Stimulated activated naive B cell treated with anti-CD40 and anti-IgM and Interleukin-4, amounts not matched to agents 10 μg/mL and 1 μg/mL and 100 μg/mL, for 72 hours (primary cell): ENCODE data around the gene CHPF2.

ENCODE experiments used
- ATAC-seq, 2 donors: fragments of 150-1000 bp; cut with Tn5 transposase; replicated peaks; 2 replicates each; pipeline ENCODE4 v1.10.0; 2021; ENCODE audit warnings: moderate library complexity in 1 of 2
- DNase-seq: peaks from one replicate; pipeline ENCODE4 v3.0.0; 2021
- H3K27ac Mint-ChIP-seq: one replicate; pipeline ENCODE4 v1.8.0; 2022; ENCODE audit warnings: mild to moderate bottlenecking, mixed read lengths
- H3K27me3 Mint-ChIP-seq, 2 donors: one replicate each; pipeline ENCODE4 v1.8.0; 2022; ENCODE audit warnings: mixed read lengths in 2 of 2
- H3K36me3 Mint-ChIP-seq, 2 donors: one replicate each; pipeline ENCODE4 v1.8.0; 2022; ENCODE audit warnings: mixed read lengths in 2 of 2, mild to moderate bottlenecking in 1 of 2
- H3K4me1 Mint-ChIP-seq, 2 donors: one replicate each; pipeline ENCODE4 v1.8.0; 2022; ENCODE audit warnings: mixed read lengths in 2 of 2, mild to moderate bottlenecking in 1 of 2
- H3K4me3 Mint-ChIP-seq, 2 donors: one replicate each; pipeline ENCODE4 v1.8.0; 2022; ENCODE audit warnings: mild to moderate bottlenecking in 2 of 2, mixed read lengths in 2 of 2, moderate library complexity in 1 of 2
- H3K9me3 Mint-ChIP-seq, 2 donors: one replicate each; pipeline ENCODE4 v1.8.0; 2022; ENCODE audit warnings: mixed read lengths in 2 of 2, mild to moderate bottlenecking in 1 of 2

The CHPF2 gene, protein sequence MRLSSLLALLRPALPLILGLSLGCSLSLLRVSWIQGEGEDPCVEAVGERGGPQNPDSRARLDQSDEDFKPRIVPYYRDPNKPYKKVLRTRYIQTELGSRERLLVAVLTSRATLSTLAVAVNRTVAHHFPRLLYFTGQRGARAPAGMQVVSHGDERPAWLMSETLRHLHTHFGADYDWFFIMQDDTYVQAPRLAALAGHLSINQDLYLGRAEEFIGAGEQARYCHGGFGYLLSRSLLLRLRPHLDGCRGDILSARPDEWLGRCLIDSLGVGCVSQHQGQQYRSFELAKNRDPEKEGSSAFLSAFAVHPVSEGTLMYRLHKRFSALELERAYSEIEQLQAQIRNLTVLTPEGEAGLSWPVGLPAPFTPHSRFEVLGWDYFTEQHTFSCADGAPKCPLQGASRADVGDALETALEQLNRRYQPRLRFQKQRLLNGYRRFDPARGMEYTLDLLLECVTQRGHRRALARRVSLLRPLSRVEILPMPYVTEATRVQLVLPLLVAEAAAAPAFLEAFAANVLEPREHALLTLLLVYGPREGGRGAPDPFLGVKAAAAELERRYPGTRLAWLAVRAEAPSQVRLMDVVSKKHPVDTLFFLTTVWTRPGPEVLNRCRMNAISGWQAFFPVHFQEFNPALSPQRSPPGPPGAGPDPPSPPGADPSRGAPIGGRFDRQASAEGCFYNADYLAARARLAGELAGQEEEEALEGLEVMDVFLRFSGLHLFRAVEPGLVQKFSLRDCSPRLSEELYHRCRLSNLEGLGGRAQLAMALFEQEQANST

DNA sequence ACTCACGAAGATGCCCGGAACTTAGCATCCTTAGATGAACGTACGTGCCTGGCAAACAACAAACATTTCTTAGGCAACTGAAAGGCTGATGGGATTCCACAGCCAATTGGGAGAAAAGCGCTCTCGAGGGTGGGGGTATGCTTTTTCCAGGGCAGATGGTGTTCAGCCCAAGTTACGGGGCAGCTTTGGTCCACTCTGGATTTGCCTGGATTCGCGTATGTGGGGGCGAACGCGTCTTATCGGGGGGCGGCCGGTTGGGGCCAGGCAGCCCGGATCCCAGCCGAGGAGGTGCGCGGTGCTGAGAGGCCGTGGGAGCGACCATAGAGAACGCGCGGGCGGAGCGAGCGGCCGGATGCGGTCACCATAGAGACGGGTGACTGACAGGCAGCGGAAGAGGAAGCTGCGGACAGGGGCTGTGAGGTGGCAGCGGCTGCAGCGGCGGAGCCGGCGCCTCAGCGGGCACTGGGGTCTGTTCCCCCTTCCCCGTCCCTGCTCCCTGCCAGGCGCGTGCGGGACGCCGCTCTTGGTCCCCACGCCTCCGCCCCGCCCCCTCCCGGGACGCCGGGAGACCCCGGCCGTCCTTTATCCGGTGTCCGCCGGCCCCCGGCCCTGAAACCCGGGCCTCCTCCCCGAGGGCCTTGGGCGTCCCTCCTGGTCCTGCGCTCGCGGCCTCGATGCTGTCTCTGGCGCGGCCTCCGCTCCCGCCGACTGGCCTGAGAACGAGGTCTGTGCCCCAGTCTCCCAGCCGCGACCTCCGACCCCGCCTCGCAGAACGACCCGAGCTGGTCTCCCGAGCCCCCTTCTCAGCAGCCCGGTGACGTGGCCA, at the start of gene CHPF2:
Gene CHPF2 (plus strand): TSS at position 393 of the 826 bp plus-strand sequence. CDS start 1,529 bp downstream, outside the sequence.
- Mint-ChIP-seq H3K9me3 (no peaks in the 10 kb centered on the region), H3K36me3 (peaks cover 8 to 31% of the 10 kb centered on the region in 2 donors), H3K4me3 (peak within 1 kb of the TSS; percentile 97 to 98), H3K4me1 (peaks cover 32 to 51% of the 10 kb centered on the region in 2 donors), H3K27ac (peak within 1 kb of the TSS; percentile 98), H3K27me3 (no peaks in the 10 kb centered on the region)
- ATAC-seq (peak; percentile 97), DNase-seq (peak; percentile 87)

DNA sequence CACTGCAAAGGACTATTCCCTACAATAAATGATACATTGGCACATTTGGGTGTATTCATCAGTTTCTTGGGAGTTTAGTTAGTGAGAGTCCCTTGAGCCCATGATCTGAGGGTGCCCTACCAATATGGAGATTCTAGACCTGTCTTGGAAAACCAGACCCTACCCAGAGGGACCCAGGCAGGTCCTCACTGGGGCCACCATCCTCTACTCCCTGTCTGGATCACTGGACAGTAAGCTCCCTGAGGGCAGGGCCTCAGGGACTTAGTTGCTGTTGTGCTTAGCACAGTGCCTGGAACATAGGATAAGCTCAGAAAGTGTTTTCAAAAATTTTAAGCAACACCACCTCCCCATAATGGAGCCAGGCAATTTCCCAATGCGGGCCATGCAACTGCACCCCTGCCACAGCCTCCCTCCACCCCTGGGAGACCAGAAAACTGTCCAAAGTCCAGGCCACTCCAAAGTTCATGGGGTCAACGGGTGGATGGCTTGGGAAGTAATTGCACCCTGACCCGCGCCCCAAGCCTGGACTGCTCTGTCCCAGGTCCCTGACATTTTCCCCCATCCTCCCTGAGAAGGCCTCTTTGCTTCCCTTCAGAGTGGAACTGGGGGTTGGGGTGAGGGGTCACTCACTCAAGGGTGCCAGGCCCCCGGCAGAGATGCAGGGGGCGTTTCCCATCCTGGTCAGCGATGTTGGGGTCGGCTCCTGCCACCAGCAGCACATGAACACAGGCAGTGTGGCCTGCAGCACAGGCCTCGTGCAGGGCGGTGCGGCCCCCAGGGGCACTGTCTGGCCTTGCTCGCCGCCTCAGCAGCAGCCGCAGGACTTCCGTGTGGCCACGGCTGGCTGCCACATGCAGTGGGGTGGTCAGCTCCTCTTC, 46.3 kb upstream of the CHPF2 start:
- H3K27me3 Mint-ChIP-seq, result peaks cover 39 to 60% of the 10 kb centered on the region in 2 donors

DNA sequence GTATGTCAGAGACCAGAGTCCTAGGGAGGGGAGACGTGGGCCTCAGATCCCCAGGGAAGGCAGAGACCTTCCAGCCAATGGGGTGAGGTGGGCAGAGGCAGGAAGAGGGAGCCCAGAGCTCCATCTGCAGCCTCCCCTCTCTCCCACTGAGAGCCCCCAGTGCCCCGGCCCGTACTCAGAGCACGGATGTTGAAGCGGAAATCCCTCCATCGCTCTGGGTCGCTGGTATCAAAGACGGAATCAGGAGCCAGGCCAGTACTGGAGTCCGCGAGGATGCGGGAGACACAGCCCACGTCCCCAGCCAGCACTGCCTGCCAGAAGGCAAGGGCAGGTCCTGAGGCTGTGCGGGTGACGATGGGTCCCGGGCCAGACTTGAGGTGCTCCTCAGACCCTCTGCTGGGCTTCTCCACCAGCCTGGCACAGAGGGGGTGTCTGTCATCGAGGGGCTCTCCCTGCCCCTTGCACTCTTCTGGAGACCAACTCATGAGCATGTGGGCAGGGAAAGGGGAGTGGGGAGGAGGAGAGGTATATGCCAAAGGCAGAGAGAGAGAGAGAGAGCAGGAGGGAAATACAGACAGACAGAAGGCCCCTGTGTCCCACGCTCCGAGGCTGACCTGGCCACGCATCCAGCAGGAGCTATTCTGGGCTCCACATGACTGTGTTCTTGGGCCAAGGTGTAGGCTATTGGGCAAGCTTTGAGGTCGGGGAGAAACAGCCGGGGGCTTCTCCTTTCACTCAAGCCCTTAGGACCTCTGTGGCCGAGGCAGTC, 45.5 kb upstream of the CHPF2 start, which contains the start of gene ASB10:
Gene ASB10 (minus strand): TSS at position 611 of the 769 bp plus-strand sequence. CDS start 120 bp downstream, at position 491.
- peaks cover 7 to 25% of the 10 kb centered on the region in 2 donors for H3K4me1 Mint-ChIP-seq
- no peaks in the 10 kb centered on the region for H3K36me3 Mint-ChIP-seq
- H3K27me3 Mint-ChIP-seq, result peaks cover 41 to 57% of the 10 kb centered on the region in 2 donors
- no peak for DNase-seq
- ATAC-seq, result no peak
- H3K27ac Mint-ChIP-seq, result peak within 1 kb of the TSS; percentile 21
- H3K9me3 Mint-ChIP-seq, result no peaks in the 10 kb centered on the region
- no peak within 1 kb of the TSS for H3K4me3 Mint-ChIP-seq

More for the DNA sequence above, 46.3 kb upstream of the CHPF2 start:
- H3K27ac Mint-ChIP-seq, result no peak overlapping the region
- no peak for DNase-seq
- H3K4me1 Mint-ChIP-seq, result peaks cover 7 to 25% of the 10 kb centered on the region in 2 donors
- no peak overlapping the region for H3K4me3 Mint-ChIP-seq
- ATAC-seq, result no peak
- no peaks in the 10 kb centered on the region for H3K36me3 Mint-ChIP-seq
- no peaks in the 10 kb centered on the region for H3K9me3 Mint-ChIP-seq

DNA sequence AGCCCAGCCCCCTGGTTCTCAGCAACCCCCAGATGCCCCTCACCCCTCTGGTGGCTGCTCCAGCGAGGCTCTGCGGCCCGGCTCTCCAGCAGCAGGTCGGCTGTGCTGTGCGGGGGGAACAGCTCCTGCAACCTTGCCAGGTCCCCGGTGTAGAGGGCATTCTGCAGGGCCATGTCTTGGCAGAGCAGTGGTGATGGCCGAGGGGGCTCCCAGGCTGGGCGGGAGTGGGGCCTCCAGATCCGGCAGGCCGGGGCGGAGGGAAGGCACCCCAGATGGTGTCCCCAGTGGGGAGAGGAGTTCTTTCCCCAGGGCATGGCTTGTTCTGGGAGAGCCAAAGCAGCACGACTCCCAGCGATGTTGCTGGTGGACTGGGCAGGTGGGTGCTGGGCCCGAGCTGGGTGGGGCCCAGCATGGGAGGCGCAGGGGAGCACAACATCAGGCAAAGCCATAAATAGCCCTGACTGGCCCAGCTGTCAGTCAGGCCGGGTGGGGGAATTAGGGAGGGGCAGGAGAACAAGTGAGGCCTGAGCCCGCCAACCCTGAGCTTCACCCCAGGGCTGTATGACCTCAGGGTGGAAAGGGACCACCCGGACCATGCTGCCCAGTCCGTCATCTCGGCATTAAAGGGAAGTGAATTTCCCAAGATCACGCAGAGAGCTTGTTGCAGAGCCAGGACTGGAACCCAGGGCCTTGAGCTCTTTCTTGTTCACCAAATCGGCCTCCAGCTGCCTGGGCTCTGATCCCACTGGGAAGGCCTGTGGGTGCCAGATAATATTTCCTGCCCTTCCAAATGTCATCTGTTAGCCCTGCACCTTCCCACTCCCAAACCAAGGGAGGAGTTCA, 44.7 kb upstream of the CHPF2 start:
- Mint-ChIP-seq H3K4me3 (no peak overlapping the region), H3K36me3 (no peaks in the 10 kb centered on the region), H3K27ac (peak overlapping the region; percentile 21), H3K9me3 (no peaks in the 10 kb centered on the region), H3K4me1 (peaks cover 7 to 25% of the 10 kb centered on the region in 2 donors), H3K27me3 (peaks cover 37 to 51% of the 10 kb centered on the region in 2 donors)
- no peak for DNase-seq
- no peak for ATAC-seq

DNA sequence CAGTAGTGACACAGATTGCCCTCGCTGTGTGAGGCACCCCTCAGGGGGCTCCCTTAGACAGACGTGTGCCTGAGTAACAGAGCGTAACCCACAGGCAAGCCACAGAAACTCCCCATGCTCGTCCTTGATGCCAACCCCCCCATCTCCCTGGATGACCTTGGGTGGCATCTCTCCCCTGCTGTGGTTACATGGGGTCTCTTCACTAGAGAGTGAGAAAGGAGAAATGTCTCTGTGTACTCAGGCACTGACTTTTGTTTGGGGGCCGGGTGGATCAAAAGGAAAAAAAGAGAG, 44.1 kb upstream of the CHPF2 start:
- no peaks in the 10 kb centered on the region for H3K36me3 Mint-ChIP-seq
- H3K4me3 Mint-ChIP-seq, result no peak overlapping the region
- DNase-seq (no peak), ATAC-seq (peak; percentile 48 to 70)
- H3K9me3 Mint-ChIP-seq, result no peaks in the 10 kb centered on the region
- H3K4me1 Mint-ChIP-seq, result peaks cover 7 to 25% of the 10 kb centered on the region in 2 donors
- H3K27me3 Mint-ChIP-seq, result peaks cover 39 to 51% of the 10 kb centered on the region in 2 donors
- peak overlapping the region; percentile 21 for H3K27ac Mint-ChIP-seq

DNA sequence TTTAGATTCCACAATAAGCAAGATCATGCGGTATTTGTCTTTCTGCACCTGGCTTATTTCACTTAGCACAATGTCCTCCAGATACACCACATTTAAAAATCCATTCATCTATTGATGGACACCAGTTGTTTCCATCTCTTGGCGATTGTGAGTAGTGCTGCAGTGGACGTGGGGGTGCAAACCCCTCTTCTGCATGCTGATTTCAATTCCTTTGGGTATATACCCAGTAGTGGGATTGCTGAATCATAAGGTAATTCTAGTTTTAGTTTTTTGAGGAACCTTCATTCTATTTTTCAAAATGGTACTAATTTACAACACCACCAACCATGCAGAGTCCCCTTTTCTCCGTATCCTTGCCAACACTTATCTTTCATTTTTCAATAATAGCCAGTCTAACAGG, 43.2 kb upstream of the CHPF2 start:
- peaks cover 7 to 25% of the 10 kb centered on the region in 2 donors for H3K4me1 Mint-ChIP-seq
- no peak overlapping the region for H3K27ac Mint-ChIP-seq
- peak; percentile 55 to 59 for ATAC-seq
- no peak overlapping the region for H3K4me3 Mint-ChIP-seq
- no peaks in the 10 kb centered on the region for H3K36me3 Mint-ChIP-seq
- no peak for DNase-seq
- no peaks in the 10 kb centered on the region for H3K9me3 Mint-ChIP-seq
- peaks cover 41 to 49% of the 10 kb centered on the region in 2 donors for H3K27me3 Mint-ChIP-seq

DNA sequence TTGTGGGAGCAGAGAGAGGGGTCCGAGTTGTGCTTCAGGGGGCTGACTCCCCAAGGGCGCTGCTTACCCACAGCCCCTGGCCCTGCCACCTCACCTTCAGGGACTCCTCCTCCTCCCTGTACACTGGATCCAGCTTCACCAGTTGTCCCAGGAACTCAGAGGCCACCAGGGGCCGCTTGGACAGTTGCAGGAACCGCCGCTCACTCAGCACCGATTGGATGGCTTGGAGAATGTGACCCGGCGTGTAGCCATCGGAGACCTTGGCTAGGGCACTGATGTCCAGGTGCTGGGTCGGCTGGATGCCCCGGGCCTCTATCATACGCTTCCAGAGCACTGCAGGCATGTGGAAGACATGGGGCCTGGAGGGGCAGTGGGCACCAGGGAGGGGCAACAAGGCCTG, 40.7 kb upstream of the CHPF2 start:
- peaks cover 7 to 25% of the 10 kb centered on the region in 2 donors for H3K4me1 Mint-ChIP-seq
- peaks cover 43 to 44% of the 10 kb centered on the region in 2 donors for H3K27me3 Mint-ChIP-seq
- H3K4me3 Mint-ChIP-seq, result no peak overlapping the region
- ATAC-seq (no peak), DNase-seq (no peak)
- H3K27ac Mint-ChIP-seq, result no peak overlapping the region
- H3K9me3 Mint-ChIP-seq, result no peaks in the 10 kb centered on the region
- no peaks in the 10 kb centered on the region for H3K36me3 Mint-ChIP-seq

DNA sequence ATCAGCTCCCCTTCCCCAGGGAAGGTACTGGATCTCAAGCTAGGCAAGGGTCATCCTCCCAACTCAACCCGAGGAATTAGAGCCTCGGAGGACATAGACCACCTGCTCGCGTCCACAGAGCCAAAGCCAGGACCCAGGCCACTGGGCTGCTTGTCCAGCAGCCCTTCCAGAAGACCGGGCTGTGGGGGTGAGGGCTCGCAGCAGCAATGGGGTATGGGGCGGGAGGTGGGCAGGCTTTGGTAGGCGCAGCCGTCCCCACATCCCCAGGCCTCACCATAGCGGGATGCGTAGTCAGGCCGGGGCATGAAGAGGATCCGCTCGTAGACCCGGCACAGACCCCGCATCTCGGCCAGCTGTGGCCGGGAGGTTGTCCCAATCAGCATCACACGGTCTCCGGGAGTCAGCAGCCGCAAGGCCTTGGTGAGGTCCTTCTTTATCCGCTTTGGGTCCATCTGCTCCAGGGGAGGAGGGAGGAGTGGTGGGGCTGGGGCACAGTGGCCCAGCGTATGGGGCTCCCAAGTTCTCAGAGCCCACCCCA, 40.2 kb upstream of the CHPF2 start:
- no peak for DNase-seq
- no peak overlapping the region for H3K27ac Mint-ChIP-seq
- ATAC-seq, result no peak
- H3K4me3 Mint-ChIP-seq, result no peak overlapping the region
- H3K9me3 Mint-ChIP-seq, result no peaks in the 10 kb centered on the region
- H3K27me3 Mint-ChIP-seq, result peaks cover 37 to 40% of the 10 kb centered on the region in 2 donors
- H3K36me3 Mint-ChIP-seq, result no peaks in the 10 kb centered on the region
- peaks cover 7 to 25% of the 10 kb centered on the region in 2 donors for H3K4me1 Mint-ChIP-seq

DNA sequence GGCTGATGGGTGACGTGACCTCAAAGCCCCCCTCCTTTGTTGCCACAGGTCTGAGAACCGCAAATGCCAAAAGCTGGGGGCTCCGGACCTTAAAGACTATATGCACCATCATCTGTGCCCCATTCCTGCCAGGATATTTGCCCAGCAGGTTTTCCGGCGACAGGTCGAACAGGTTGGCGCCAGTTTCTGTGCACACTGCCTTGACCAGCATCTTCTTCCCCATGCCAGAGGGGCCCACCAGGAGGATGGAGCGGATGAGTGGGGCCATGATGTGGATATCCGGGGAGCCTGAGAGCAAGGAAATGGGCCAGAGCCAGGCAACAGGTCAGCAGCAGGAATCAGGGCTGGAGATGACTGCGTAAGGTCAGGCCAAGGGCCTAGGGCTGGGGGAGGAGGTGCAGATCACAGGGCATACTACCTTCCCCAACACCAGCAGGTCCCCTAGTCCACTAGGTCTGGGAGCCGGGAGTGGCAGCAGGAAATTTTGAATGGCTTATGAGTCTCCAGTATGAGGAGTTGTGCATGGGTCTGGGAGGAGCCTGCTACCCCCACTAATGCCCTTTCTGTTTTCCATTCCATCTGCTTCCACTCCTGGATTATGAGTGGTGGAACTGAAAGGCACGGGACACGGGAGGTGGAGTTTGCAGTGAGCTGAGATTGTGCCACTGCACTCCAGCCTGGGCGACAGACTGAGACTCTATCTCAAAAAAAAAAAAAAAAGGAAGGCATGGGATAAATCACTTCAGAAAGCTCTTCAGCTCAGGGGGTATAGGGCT, 38.9 kb upstream of the CHPF2 start:
- no peaks in the 10 kb centered on the region for H3K9me3 Mint-ChIP-seq
- H3K27ac Mint-ChIP-seq, result no peak overlapping the region
- DNase-seq (no peak), ATAC-seq (no peak)
- H3K4me1 Mint-ChIP-seq, result peaks cover 3 to 14% of the 10 kb centered on the region in 2 donors
- H3K27me3 Mint-ChIP-seq, result peaks cover 24 to 35% of the 10 kb centered on the region in 2 donors
- no peaks in the 10 kb centered on the region for H3K36me3 Mint-ChIP-seq
- no peak overlapping the region for H3K4me3 Mint-ChIP-seq

DNA sequence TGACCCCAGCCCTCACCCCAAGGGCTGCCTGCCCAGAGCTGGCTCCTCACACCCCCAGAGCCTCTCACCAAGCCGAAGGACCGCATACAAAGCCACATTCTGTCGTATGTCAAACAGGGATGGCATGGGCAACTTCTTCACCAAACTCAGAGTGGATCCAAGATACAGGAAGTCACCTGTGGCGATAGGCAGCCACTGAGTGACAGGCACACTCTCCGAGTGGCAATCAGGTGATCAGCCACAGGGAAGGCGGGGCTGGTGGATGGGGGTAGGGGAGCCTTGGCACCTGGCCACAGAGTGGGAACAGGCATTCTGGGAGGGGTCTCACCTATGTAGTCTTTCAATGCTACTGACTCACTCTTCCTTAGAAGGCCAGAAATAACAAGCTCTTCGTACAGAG, 38.1 kb upstream of the CHPF2 start:
- ATAC-seq (no peak), DNase-seq (no peak)
- Mint-ChIP-seq H3K4me1 (peaks cover 0 to 7% of the 10 kb centered on the region in 2 donors), H3K27me3 (peaks cover 24 to 31% of the 10 kb centered on the region in 2 donors), H3K36me3 (no peaks in the 10 kb centered on the region), H3K9me3 (no peaks in the 10 kb centered on the region), H3K27ac (no peak overlapping the region), H3K4me3 (no peak overlapping the region)

DNA sequence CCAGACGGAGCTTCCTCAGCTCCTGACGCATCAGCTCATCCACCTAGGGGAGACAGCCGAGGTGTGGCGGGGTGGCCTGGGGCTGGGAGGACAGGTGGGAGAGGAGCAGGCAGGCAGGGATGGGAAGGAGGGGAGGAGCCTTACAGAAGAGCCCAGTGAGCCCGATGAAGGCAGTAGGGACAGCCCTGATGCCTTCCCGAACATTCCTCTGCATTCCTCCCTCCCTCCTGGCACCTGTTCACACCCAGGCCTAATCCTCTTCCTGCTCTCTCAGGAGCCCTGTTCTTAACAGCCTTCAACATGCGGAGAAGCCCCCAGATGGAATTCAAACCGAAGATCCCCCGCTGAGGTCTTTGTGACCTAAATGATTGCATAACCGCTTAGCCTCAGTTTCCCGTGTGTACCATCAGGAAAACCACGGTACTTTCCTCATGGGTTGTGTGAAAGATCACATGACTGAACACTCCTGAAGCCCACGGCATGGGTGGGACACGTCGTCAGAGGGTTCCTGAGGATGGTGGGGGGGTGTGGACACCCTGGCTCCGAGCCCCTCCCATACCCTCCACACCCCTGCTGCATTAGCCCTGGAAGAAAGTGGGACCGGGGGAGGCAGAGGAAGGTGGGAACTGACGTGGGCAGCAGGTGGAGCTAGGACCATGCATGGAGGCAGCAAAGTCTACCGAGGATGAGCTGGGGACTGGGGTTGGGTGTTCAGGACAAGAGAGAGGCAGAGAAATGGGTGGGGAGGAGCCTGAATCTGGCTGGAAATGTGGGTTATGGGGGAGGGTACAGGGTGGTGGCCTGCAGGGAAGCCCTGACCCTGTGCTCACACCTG, 36.5 kb upstream of the CHPF2 start:
- no peaks in the 10 kb centered on the region for H3K36me3 Mint-ChIP-seq
- H3K4me1 Mint-ChIP-seq, result no peaks in the 10 kb centered on the region
- H3K27me3 Mint-ChIP-seq, result peaks cover 9 to 27% of the 10 kb centered on the region in 2 donors
- H3K4me3 Mint-ChIP-seq, result no peak overlapping the region
- DNase-seq (no peak), ATAC-seq (peak in 1 of 2 donors; percentile 23)
- H3K27ac Mint-ChIP-seq, result no peak overlapping the region
- H3K9me3 Mint-ChIP-seq, result no peaks in the 10 kb centered on the region
